Placental epithelial cell (primary cell): ENCODE results near the gene PRSS38. TPM values are rescaled to one million over a fixed set of nuclear protein-coding genes. Genes with fewer than 3 reads are reported as not detected.

Experiments used
- total RNA-seq: library from RNA; depleted of rRNA; stranded (reverse); fragments of >200 nt; gene quantifications from 2 replicates; pipeline ENCODE4 v1.2.3, GENCODE V29; 2012

PRSS38 gene
- not detected in 2 replicates for total RNA-seq

GRCh38 chr1:227815468-227816409 lies at the start of gene PRSS38:
TSS of gene PRSS38 (plus strand) at chr1:227815675. CDS start at chr1:227815717, 42 bp downstream.

Other genes starting within 250 kb of the PRSS38 start
- 46.3 and 57.4 TPM in 2 replicates for gene JMJD4, start 80.4 kb upstream of the PRSS38 start, total RNA-seq
- gene SNAP47, start 80.2 kb upstream of the PRSS38 start, total RNA-seq: 56.5 and 67.1 TPM in 2 replicates
- 5.1 and 7.6 TPM in 2 replicates for gene WNT9A, start 132.3 kb downstream of the PRSS38 start, total RNA-seq
- gene WNT3A, start 191.3 kb downstream of the PRSS38 start, total RNA-seq: not detected in 2 replicates